HEK293 (cell line): ENCODE results near the gene ERCC1.

ENCODE experiments used
- KLF1 ChIP-seq: fragments of 450-650 bp; formaldehyde crosslinking; IDR thresholded peaks from 2 replicates; pipeline ENCODE4 v1.5.1; 2016; ENCODE audit warnings: missing biosample characterization, missing genetic modification characterization
- MEIS1 ChIP-seq: sonication (generic); formaldehyde crosslinking; IDR thresholded peaks from 2 replicates; pipeline ENCODE4 v1.8.1; 2022; ENCODE audit warnings: missing genetic modification reagents, mild to moderate bottlenecking, borderline replicate concordance
- MZF1 ChIP-seq: fragments of 450-650 bp; formaldehyde crosslinking; IDR thresholded peaks from 2 replicates; pipeline ENCODE4 v1.5.1; 2017; ENCODE audit warnings: missing biosample characterization, missing genetic modification characterization, borderline replicate concordance
- PATZ1 ChIP-seq: fragments of 450-650 bp; formaldehyde crosslinking; IDR thresholded peaks from 2 replicates; pipeline ENCODE4 v1.5.1; 2016; ENCODE audit warnings: missing biosample characterization, missing genetic modification characterization
- SP2 ChIP-seq: fragments of 450-650 bp; formaldehyde crosslinking; IDR thresholded peaks from 2 replicates; pipeline ENCODE4 v1.5.1; 2016; ENCODE audit warnings: missing biosample characterization, missing genetic modification characterization
- SP7 ChIP-seq: fragments of 450-650 bp; formaldehyde crosslinking; IDR thresholded peaks from 2 replicates; pipeline ENCODE4 v1.5.1; 2016; ENCODE audit warnings: missing biosample characterization, missing genetic modification characterization
- TRIM28 ChIP-seq: IDR thresholded peaks from 2 replicates; pipeline ENCODE4 v1.6.1; 2011; ENCODE audit warnings: low read length, control low read depth, borderline replicate concordance
- ZBTB20 ChIP-seq: fragments of 450-650 bp; formaldehyde crosslinking; IDR thresholded peaks from 2 replicates; pipeline ENCODE4 v1.5.1; 2016; ENCODE audit warnings: missing biosample characterization, missing genetic modification characterization
- ZBTB26 ChIP-seq: fragments of 450-650 bp; formaldehyde crosslinking; optimal IDR thresholded peaks from 2 replicates; pipeline ENCODE3; 2016; ENCODE audit warnings: missing biosample characterization, mild to moderate bottlenecking, missing genetic modification characterization
- ZBTB48 ChIP-seq: fragments of 450-650 bp; formaldehyde crosslinking; IDR thresholded peaks from 2 replicates; pipeline ENCODE4 v1.5.1; 2016; ENCODE audit warnings: missing biosample characterization, missing genetic modification characterization
- ZBTB8A ChIP-seq: fragments of 450-650 bp; formaldehyde crosslinking; IDR thresholded peaks from 2 replicates; pipeline ENCODE4 v1.5.1; 2016; ENCODE audit warnings: missing biosample characterization, missing genetic modification characterization
- ZEB2 ChIP-seq: fragments of 450-650 bp; formaldehyde crosslinking; IDR thresholded peaks from 2 replicates; pipeline ENCODE4 v1.5.1; 2016; ENCODE audit warnings: missing biosample characterization, missing genetic modification characterization
- ZFHX2 ChIP-seq: fragments of 450-650 bp; formaldehyde crosslinking; conservative IDR thresholded peaks from 2 replicates; pipeline ENCODE4 v1.5.1; 2016; ENCODE audit warnings: missing biosample characterization, missing genetic modification characterization
- ZFP41 ChIP-seq: fragments of 450-650 bp; formaldehyde crosslinking; IDR thresholded peaks from 2 replicates; pipeline ENCODE4 v1.5.1; 2016; ENCODE audit warnings: missing biosample characterization, missing genetic modification characterization, borderline replicate concordance
- ZNF132 ChIP-seq: fragments of 450-650 bp; formaldehyde crosslinking; IDR thresholded peaks from 2 replicates; pipeline ENCODE4 v1.5.1; 2017; ENCODE audit warnings: missing biosample characterization, missing genetic modification characterization, borderline replicate concordance
- ZNF133 ChIP-seq: fragments of 450-650 bp; formaldehyde crosslinking; IDR thresholded peaks from 2 replicates; pipeline ENCODE4 v1.5.1; 2016; ENCODE audit warnings: missing biosample characterization, missing genetic modification characterization
- ZNF174 ChIP-seq: fragments of 450-650 bp; formaldehyde crosslinking; IDR thresholded peaks from 2 replicates; pipeline ENCODE4 v1.5.0; 2017; ENCODE audit warnings: missing biosample characterization, mild to moderate bottlenecking, missing genetic modification characterization
- ZNF202 ChIP-seq: fragments of 450-650 bp; formaldehyde crosslinking; IDR thresholded peaks from 2 replicates; pipeline ENCODE4 v1.5.1; 2016; ENCODE audit warnings: missing biosample characterization, missing genetic modification characterization, borderline replicate concordance
- ZNF391 ChIP-seq: fragments of 450-650 bp; formaldehyde crosslinking; IDR thresholded peaks from 2 replicates; pipeline ENCODE4 v1.5.1; 2016; ENCODE audit warnings: low read depth, missing biosample characterization, missing genetic modification characterization, borderline replicate concordance
- ZNF561 ChIP-seq: fragments of 450-650 bp; IDR thresholded peaks from 2 replicates; pipeline ENCODE4 v1.5.1; 2018; ENCODE audit warnings: missing biosample characterization, missing genetic modification characterization, borderline replicate concordance
- ZNF600 ChIP-seq: fragments of 450-650 bp; formaldehyde crosslinking; IDR thresholded peaks from 2 replicates; pipeline ENCODE4 v1.5.1; 2016; ENCODE audit warnings: missing biosample characterization, missing genetic modification characterization
- ZNF623 ChIP-seq: fragments of 450-650 bp; formaldehyde crosslinking; IDR thresholded peaks from 2 replicates; pipeline ENCODE4 v1.5.1; 2016; ENCODE audit warnings: missing biosample characterization, missing genetic modification characterization
- ZNF629 ChIP-seq: fragments of 450-650 bp; formaldehyde crosslinking; IDR thresholded peaks from 2 replicates; pipeline ENCODE4 v1.5.1; 2017; ENCODE audit warnings: missing biosample characterization, missing genetic modification characterization
- ZNF664 ChIP-seq: fragments of 450-650 bp; formaldehyde crosslinking; IDR thresholded peaks from 2 replicates; pipeline ENCODE4 v1.5.1; 2016; ENCODE audit warnings: missing biosample characterization, missing genetic modification characterization
- ZNF76 ChIP-seq: fragments of 450-650 bp; formaldehyde crosslinking; IDR thresholded peaks from 2 replicates; pipeline ENCODE4; 2016; ENCODE audit warnings: low read depth, missing biosample characterization, missing genetic modification characterization, borderline replicate concordance
- ZNF776 ChIP-seq: fragments of 450-650 bp; formaldehyde crosslinking; IDR thresholded peaks from 2 replicates; pipeline ENCODE4 v1.5.0; 2017; ENCODE audit warnings: missing biosample characterization, missing genetic modification characterization, borderline replicate concordance
- ZNF837 ChIP-seq: fragments of 450-650 bp; formaldehyde crosslinking; IDR thresholded peaks from 2 replicates; pipeline ENCODE4 v1.5.1; 2016; ENCODE audit warnings: missing biosample characterization, missing genetic modification characterization
- ZSCAN5A ChIP-seq: fragments of 450-650 bp; formaldehyde crosslinking; IDR thresholded peaks from 2 replicates; pipeline ENCODE4 v1.5.1; 2016; ENCODE audit warnings: missing biosample characterization, missing genetic modification characterization
- TF ChIP-seq, protein P1 (sequence below): fragments of 450-650 bp; formaldehyde crosslinking; conservative IDR thresholded peaks from 2 replicates; pipeline ENCODE4 v1.5.1; 2016; ENCODE audit warnings: low read depth, missing biosample characterization, missing genetic modification characterization
- TF ChIP-seq, protein P2 (sequence below): fragments of 450-650 bp; formaldehyde crosslinking; IDR thresholded peaks from 2 replicates; pipeline ENCODE4 v1.5.1; 2016; ENCODE audit warnings: missing biosample characterization, missing genetic modification characterization

ERCC1 gene

DNA sequence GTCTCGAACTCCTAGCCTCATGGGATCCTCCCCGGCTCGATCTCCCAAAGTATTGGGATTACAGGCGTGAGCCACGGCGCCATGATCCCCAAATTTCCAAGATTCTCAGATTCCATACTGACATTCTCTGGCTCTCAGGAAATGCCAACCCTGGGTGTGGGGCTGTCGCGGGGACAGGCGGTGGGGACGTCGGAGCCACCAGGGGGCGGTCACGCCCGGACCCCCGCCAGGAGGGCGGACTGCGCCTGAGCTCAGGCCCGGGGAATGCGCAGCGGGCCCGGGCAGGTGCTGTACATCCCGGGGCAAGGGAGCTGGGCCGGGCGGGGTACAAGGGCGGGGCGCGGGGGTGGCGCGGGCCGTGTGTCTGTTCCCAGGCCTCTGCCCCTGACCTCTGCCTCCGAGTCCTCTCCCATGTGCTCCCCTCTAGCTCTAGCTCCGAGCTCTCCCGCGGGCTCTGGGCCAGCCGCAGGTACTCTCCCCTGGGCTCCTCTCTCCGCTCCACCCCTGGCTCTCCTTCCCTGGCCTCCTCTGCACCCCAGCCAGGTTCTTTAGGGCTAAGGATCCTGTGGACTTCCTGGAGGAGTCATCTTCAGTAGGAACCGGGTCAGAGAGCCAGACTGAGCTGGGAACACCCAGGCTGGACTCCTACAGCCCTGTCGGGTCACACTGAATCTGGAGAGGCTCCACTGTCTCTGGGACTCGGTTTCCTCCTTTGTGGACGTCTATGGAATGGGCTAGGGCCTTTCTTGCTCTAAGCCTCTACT lies 21.2 kb downstream of the ERCC1 start (continued):
- no peak for TF ChIP-seq ZNF76 (tag by site-specific recombination)
- TF ChIP-seq ZNF776 (tag by site-specific recombination), result no peak
- TF ChIP-seq ZBTB8A (tag by site-specific recombination), result peak; percentile 33; the same call in 1 of the 2 replicates
- no peak for TF ChIP-seq ZNF664
- TF ChIP-seq ZNF132, result no peak
- TF ChIP-seq, protein P1, sequence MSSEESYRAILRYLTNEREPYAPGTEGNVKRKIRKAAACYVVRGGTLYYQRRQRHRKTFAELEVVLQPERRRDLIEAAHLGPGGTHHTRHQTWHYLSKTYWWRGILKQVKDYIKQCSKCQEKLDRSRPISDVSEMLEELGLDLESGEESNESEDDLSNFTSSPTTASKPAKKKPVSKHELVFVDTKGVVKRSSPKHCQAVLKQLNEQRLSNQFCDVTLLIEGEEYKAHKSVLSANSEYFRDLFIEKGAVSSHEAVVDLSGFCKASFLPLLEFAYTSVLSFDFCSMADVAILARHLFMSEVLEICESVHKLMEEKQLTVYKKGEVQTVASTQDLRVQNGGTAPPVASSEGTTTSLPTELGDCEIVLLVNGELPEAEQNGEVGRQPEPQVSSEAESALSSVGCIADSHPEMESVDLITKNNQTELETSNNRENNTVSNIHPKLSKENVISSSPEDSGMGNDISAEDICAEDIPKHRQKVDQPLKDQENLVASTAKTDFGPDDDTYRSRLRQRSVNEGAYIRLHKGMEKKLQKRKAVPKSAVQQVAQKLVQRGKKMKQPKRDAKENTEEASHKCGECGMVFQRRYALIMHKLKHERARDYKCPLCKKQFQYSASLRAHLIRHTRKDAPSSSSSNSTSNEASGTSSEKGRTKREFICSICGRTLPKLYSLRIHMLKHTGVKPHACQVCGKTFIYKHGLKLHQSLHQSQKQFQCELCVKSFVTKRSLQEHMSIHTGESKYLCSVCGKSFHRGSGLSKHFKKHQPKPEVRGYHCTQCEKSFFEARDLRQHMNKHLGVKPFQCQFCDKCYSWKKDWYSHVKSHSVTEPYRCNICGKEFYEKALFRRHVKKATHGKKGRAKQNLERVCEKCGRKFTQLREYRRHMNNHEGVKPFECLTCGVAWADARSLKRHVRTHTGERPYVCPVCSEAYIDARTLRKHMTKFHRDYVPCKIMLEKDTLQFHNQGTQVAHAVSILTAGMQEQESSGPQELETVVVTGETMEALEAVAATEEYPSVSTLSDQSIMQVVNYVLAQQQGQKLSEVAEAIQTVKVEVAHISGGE, result 0 out of 2 replicates have a peak, but pooled peaks have one; percentile 14
- TF ChIP-seq ZNF202 (tag by site-specific recombination), result no peak
- no peak for TF ChIP-seq MEIS1 (CRISPR knock-in tag)
- TF ChIP-seq ZBTB26 (tag by site-specific recombination), result peak; percentile 32
- 0 out of 2 replicates have a peak, but pooled peaks have one; percentile 64 for TF ChIP-seq ZNF561 (tag by site-specific recombination)
- peak; percentile 64 for TF ChIP-seq PATZ1 (tag by site-specific recombination)
- TF ChIP-seq ZNF837 (tag by site-specific recombination), result no peak
- no peak for TF ChIP-seq ZNF391
- TF ChIP-seq ZBTB20, result peak; percentile 88
- TF ChIP-seq ZFHX2, result peak; percentile 52; the same call in 1 of the 2 replicates
- peak; percentile 22; the same call in 1 of the 2 replicates for TF ChIP-seq ZEB2
- no peak for TF ChIP-seq ZNF629 (tag by site-specific recombination)
- no peak for TF ChIP-seq TRIM28
- peak; percentile 56; the same call in 1 of the 2 replicates for TF ChIP-seq MZF1
- peak; percentile 77 for TF ChIP-seq ZBTB48
- no peak for TF ChIP-seq ZSCAN5A (tag by site-specific recombination)
- peak; percentile 53 for TF ChIP-seq SP7 (tag by site-specific recombination)
- TF ChIP-seq ZNF600 (tag by site-specific recombination), result peak; percentile 49; the same call in 1 of the 2 replicates
- peak; percentile 98 for TF ChIP-seq KLF1 (tag by site-specific recombination)
- TF ChIP-seq ZNF174 (tag by site-specific recombination), result no peak
- no peak for TF ChIP-seq ZFP41 (tag by site-specific recombination)
- peak; percentile 35; the same call in 1 of the 2 replicates for TF ChIP-seq SP2
- TF ChIP-seq ZNF623 (tag by site-specific recombination), result no peak
- TF ChIP-seq, protein P2, sequence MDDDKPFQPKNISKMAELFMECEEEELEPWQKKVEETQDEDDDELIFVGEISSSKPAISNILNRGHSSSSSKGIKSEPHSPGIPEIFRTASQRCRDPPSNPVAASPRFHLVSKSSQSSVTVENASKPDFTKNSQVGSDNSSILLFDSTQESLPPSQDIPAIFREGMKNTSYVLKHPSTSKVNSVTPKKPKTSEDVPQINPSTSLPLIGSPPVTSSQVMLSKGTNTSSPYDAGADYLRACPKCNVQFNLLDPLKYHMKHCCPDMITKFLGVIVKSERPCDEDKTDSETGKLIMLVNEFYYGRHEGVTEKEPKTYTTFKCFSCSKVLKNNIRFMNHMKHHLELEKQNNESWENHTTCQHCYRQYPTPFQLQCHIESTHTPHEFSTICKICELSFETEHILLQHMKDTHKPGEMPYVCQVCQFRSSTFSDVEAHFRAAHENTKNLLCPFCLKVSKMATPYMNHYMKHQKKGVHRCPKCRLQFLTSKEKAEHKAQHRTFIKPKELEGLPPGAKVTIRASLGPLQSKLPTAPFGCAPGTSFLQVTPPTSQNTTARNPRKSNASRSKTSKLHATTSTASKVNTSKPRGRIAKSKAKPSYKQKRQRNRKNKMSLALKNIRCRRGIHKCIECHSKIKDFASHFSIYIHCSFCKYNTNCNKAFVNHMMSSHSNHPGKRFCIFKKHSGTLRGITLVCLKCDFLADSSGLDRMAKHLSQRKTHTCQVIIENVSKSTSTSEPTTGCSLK (tag by site-specific recombination), result no peak
- TF ChIP-seq ZNF133 (tag by site-specific recombination), result no peak
